Erythroblast (primary cell): ENCODE results near the gene SH3BGRL3.

Experiments
- GATA1 ChIP-seq: IDR thresholded peaks from 2 replicates; pipeline ENCODE4 v1.6.1; 2011; ENCODE audit warnings: low read depth, mild to moderate bottlenecking, control low read depth, low read length, moderate library complexity
- POLR2A ChIP-seq: IDR thresholded peaks from 2 replicates; pipeline ENCODE4 v1.6.1; 2011; ENCODE audit warnings: mild to moderate bottlenecking, low read length

- TF ChIP-seq POLR2A (no peak), GATA1 (no peak)
Measured at GRCh38 chr1:26252718-26253117, 27.2 kb upstream of the SH3BGRL3 start.
